NT2/D1 (cell line): Measurements from ENCODE around the gene SH2B3.

ENCODE experiments used
- SUZ12 ChIP-seq: IDR thresholded peaks from 2 replicates; pipeline ENCODE4 v1.6.1; 2011; ENCODE audit not compliant: insufficient read length, insufficient read depth; ENCODE audit errors: extremely low read depth
- ZNF274 ChIP-seq: IDR thresholded peaks from 2 replicates; pipeline ENCODE4 v1.6.1; 2011; ENCODE audit warnings: mild to moderate bottlenecking, low read depth, low read length

- TF ChIP-seq SUZ12, result no peak
- TF ChIP-seq ZNF274, result no peak
These were observed 10.2 kb upstream of the SH2B3 start for GRCh38 chr12:111395336-111396187.
